Endothelial cell (in vitro differentiated cells): Measurements from ENCODE around the gene TGFBRAP1. TPM values are rescaled to one million over a fixed set of nuclear protein-coding genes. Genes with fewer than 3 reads are reported as not detected.
"Not testable (repeated sequence)": the region's sequence is repeated elsewhere in the genome, so short reads cannot be mapped to it uniquely, and the experiment has no call there.

Source experiments
- DNase-seq: peaks from one replicate; pipeline ENCODE4 v3.0.0; 2021; ENCODE audit warnings: low spot score
- H3K27ac Mint-ChIP-seq: one replicate; pipeline ENCODE4 v1.8.0; 2021; ENCODE audit warnings: mixed read lengths, inconsistent platforms; ENCODE audit not compliant: unreplicated experiment
- H3K27me3 Mint-ChIP-seq: one replicate; pipeline ENCODE4 v1.8.0; 2021; ENCODE audit warnings: mild to moderate bottlenecking, moderate library complexity, mixed read lengths, inconsistent platforms; ENCODE audit not compliant: unreplicated experiment
- H3K36me3 Mint-ChIP-seq: one replicate; pipeline ENCODE4 v1.8.0; 2021; ENCODE audit warnings: mild to moderate bottlenecking, low read depth, mixed read lengths, inconsistent platforms; ENCODE audit not compliant: unreplicated experiment
- H3K4me1 Mint-ChIP-seq: one replicate; pipeline ENCODE4 v1.8.0; 2021; ENCODE audit warnings: mild to moderate bottlenecking, mixed read lengths, inconsistent platforms; ENCODE audit not compliant: unreplicated experiment
- H3K4me3 Mint-ChIP-seq: one replicate; pipeline ENCODE4 v1.8.0; 2021; ENCODE audit warnings: mild to moderate bottlenecking, mixed read lengths, inconsistent platforms; ENCODE audit not compliant: unreplicated experiment
- H3K9me3 Mint-ChIP-seq: one replicate; pipeline ENCODE4 v1.8.0; 2021; ENCODE audit warnings: mixed read lengths, inconsistent platforms; ENCODE audit not compliant: unreplicated experiment
- CTCF ChIP-seq: fragments of 200-600 bp; sonication (generic); IDR thresholded peaks from one replicate; pipeline ENCODE4 v1.5.0; 2021; ENCODE audit warnings: antibody characterized with exemption; ENCODE audit not compliant: unreplicated experiment
- total RNA-seq: library from RNA; stranded (reverse); fragmentation: NEBNext Ultra II Directional; extraction: Animal tissue kit (Norgen Biotek cat#: 25700); gene quantifications from one replicate; pipeline ENCODE4 v1.2.1, GENCODE V29; 2021; ENCODE audit not compliant: unreplicated experiment

Gene TGFBRAP1
- total RNA-seq, 1 donor from 2014 or later = 18.8 TPM

- DNase-seq = no peak
- TF ChIP-seq CTCF = no peak
- Mint-ChIP-seq H3K27me3 (peaks cover 6% of the 10 kb centered on the region), H3K4me3 (no peak overlapping the region), H3K27ac (peak overlapping the region; percentile 45), H3K36me3 (no peaks in the 10 kb centered on the region), H3K4me1 (no peaks in the 10 kb centered on the region), H3K9me3 (no peaks in the 10 kb centered on the region)
Measured at GRCh38 chr2:105256431-105257047, 73.0 kb downstream of the TGFBRAP1 start.

GRCh38 chr2:105255979-105256378 is 73.6 kb downstream of the TGFBRAP1 start:
- H3K27ac Mint-ChIP-seq = peak overlapping the region; percentile 45
- no peaks in the 10 kb centered on the region for H3K36me3 Mint-ChIP-seq
- no peaks in the 10 kb centered on the region for H3K4me1 Mint-ChIP-seq
- peaks cover 4% of the 10 kb centered on the region for H3K27me3 Mint-ChIP-seq
- H3K9me3 Mint-ChIP-seq = no peaks in the 10 kb centered on the region
- peak overlapping the region; percentile 62 for H3K4me3 Mint-ChIP-seq
- DNase-seq = no peak
- no peak for TF ChIP-seq CTCF

GRCh38 chr2:105254531-105255210 is 74.9 kb downstream of the TGFBRAP1 start:
- no peaks in the 10 kb centered on the region for H3K9me3 Mint-ChIP-seq
- no peak for TF ChIP-seq CTCF
- DNase-seq = no peak
- peaks cover 2% of the 10 kb centered on the region for H3K27me3 Mint-ChIP-seq
- no peak overlapping the region for H3K4me3 Mint-ChIP-seq
- H3K4me1 Mint-ChIP-seq = no peaks in the 10 kb centered on the region
- H3K27ac Mint-ChIP-seq = no peak overlapping the region
- H3K36me3 Mint-ChIP-seq = no peaks in the 10 kb centered on the region

- H3K9me3 Mint-ChIP-seq = no peaks in the 10 kb centered on the region
Measured at GRCh38 chr2:105252271-105252670, 77.3 kb downstream of the TGFBRAP1 start.

GRCh38 chr2:105251016-105251648 is 78.4 kb downstream of the TGFBRAP1 start:
- DNase-seq, H3K4me3 Mint-ChIP-seq, H3K4me1 Mint-ChIP-seq, H3K27ac Mint-ChIP-seq, H3K9me3 Mint-ChIP-seq, H3K27me3 Mint-ChIP-seq, H3K36me3 Mint-ChIP-seq: not testable (repeated sequence)

More at GRCh38 chr2:105252271-105252670, 77.3 kb downstream of the TGFBRAP1 start:
- Mint-ChIP-seq H3K4me1 (no peaks in the 10 kb centered on the region), H3K4me3 (no peak overlapping the region), H3K27ac (no peak overlapping the region), H3K27me3 (peaks cover 3% of the 10 kb centered on the region), H3K36me3 (no peaks in the 10 kb centered on the region)
- DNase-seq = no peak
- TF ChIP-seq CTCF = no peak
